ENCODE results near the gene GDF9. TPM values are rescaled to one million over a fixed set of nuclear protein-coding genes. Genes with fewer than 3 reads are reported as not detected.

Gene GDF9
- total RNA-seq, 2 experiments from 2014 or later, result 0.43 to 0.73 TPM

DNA sequence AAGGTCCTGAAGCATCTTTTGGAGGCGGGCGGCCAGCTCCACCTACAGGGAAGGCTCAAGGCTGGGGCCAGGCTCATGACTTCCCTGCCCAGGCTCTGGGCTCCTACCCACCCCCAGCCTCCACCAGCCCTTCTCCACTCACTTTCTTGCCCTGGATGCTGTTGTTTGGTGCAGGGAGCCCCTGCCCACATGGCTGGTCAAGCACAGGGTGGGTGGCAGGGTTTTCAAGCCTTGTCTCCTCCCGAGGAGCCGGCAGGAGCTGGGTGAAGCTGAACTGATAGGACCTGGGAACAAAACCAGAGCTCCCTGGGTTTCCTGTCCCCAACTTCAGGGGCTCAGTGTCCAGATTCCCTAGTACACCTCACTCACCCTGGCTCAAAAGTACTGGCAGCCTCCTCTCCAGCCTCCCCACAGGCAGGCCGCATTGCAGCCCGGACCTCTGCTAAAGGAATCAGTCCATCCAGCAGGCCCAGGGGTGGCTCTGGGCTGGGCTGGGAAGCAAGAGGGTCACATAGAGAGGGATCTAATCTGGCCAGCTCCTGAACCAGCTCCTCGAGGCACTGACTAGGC, 42.7 kb downstream of the GDF9 start:
- Mint-ChIP-seq H3K27ac (no peak overlapping the region), H3K27me3 (peaks cover 38% of the 10 kb centered on the region), H3K4me1 (ENCODE audit: low read depth) (peaks cover 10% of the 10 kb centered on the region), H3K9me3 (no peaks in the 10 kb centered on the region), H3K36me3 (no peaks in the 10 kb centered on the region), H3K4me3 (no peak overlapping the region)
- intact Hi-C loops (cut with micrococcal nuclease), result no loop called here
- POLR2A ChIA-PET, result no interaction called here
- DNase-seq, result no peak
- CTCF ChIA-PET, result interaction anchor here (0.5 to 1.1 kb wide), 5 partner anchors 9 to 478 kb away, joined by 3 to 4 read pairs (median 4); no protein-coding TSS in a partner anchor

DNA sequence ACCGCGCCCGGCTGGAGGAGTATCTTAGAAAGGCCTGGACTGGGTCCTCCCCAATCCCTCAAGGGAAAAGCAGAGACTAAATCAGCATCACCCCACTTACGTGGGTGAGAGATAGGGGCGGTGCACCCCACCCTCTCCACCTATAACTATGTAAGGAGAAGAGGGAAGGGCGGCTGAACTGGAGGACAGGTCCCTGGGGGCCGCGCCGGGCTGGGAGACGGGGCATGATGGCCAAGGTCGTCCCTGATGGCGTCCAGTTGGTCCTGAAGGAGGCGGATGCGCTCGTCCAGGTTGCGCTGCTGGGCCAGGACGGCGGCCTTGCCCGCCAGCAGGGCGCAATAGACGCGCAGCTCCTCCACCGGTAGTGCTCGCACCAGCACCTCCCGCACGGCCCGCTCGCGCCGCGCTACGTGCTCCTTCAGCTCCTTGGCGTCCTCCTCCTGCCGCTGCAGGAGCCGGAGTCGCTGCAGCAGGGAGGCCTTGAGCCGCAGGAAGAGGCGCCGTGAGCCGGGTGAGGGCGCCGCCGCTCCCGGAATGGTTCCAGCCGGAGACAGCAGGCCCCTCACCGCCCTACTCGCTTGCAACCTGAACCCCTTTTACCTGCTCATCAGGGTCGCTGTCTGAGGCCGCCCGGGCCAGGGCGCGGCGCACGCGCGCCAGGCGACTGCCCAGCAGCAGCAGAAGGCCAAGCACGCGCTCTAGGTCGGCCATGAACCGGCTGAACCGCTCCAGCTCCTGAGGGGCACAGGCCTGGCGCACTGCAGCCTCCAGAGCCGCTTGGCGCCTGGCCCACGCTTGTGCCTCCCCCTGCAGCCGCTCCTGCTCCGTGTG, 43.4 kb downstream of the GDF9 start:
- Mint-ChIP-seq H3K9me3 (no peaks in the 10 kb centered on the region), H3K27me3 (peaks cover 38% of the 10 kb centered on the region), H3K27ac (no peak overlapping the region), H3K36me3 (no peaks in the 10 kb centered on the region), H3K4me1 (ENCODE audit: low read depth) (peaks cover 10% of the 10 kb centered on the region), H3K4me3 (no peak overlapping the region)
- DNase-seq, result no peak
- POLR2A ChIA-PET, result no interaction called here
- CTCF ChIA-PET, result interaction anchor here (0.6 to 1.1 kb wide), 2 partner anchors 128 to 296 kb away, joined by 3 read pairs; no protein-coding TSS in a partner anchor
- intact Hi-C loops (cut with micrococcal nuclease), result no loop called here

DNA sequence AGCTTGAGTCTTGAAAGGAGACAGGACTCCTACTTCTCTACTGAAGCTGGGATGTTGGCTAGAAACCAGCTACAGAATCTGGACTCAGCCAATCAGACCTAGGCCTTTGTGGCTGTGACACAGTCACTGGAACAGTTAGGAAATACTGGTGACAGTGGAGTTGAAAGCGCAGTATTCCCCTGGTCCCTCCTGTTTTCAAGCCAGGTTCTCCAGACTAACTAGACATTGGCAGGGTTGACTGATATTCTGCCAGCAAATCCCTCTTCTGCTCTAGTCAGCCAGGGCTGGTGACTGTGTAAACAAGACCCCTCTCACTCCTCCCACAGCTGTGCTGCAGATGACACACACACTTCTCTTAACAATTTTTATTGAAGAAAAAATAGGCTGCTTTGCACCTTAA, 44.5 kb downstream of the GDF9 start:
- Mint-ChIP-seq H3K27ac (no peak overlapping the region), H3K9me3 (no peaks in the 10 kb centered on the region), H3K27me3 (peaks cover 33% of the 10 kb centered on the region), H3K4me1 (ENCODE audit: low read depth) (peaks cover 10% of the 10 kb centered on the region), H3K36me3 (no peaks in the 10 kb centered on the region), H3K4me3 (no peak overlapping the region)
- CTCF ChIA-PET, result interaction anchor here (1.0 to 3.5 kb wide), 9 partner anchors 68 to 441 kb away, joined by 3 to 50 read pairs (median 15); partner anchors contain the start of gene CCNI2
- intact Hi-C loops (cut with micrococcal nuclease), result loop anchor here (2.0 kb wide), 1 partner anchor 75 kb away; the partner anchor contains the start of gene CCNI2
- DNase-seq, result no peak
- POLR2A ChIA-PET, result no interaction called here

DNA sequence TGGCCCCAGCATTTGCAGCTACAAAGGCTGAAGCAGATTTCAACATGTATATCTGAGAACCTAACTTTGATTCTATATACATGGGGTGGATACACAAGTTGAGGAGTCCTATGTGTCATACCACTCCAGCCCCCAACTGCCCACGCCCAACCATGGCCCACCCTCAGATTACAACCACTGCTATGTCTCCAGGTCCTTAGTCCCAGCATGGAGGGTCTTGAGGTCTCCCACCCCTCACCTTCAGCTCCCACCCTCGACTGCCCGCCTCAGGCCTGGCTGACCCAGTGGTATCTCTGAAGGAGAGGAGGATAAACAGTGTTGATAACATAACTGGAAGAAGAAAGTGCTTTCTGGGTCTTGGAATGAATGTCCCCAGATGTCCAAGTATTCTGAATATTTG, 44.9 kb downstream of the GDF9 start:
- intact Hi-C loops (cut with micrococcal nuclease), result loop anchor here (2.0 kb wide), 1 partner anchor 75 kb away; the partner anchor contains the start of gene CCNI2
- Mint-ChIP-seq H3K4me3 (no peak overlapping the region), H3K27ac (no peak overlapping the region), H3K4me1 (ENCODE audit: low read depth) (peaks cover 10% of the 10 kb centered on the region), H3K9me3 (no peaks in the 10 kb centered on the region), H3K36me3 (no peaks in the 10 kb centered on the region), H3K27me3 (peaks cover 29% of the 10 kb centered on the region)
- no peak for DNase-seq
- CTCF ChIA-PET, result interaction anchor here (0.9 to 4.8 kb wide), 19 partner anchors 12 to 440 kb away, joined by 3 to 50 read pairs (median 9); partner anchors contain the start of gene CCNI2
- POLR2A ChIA-PET, result no interaction called here

DNA sequence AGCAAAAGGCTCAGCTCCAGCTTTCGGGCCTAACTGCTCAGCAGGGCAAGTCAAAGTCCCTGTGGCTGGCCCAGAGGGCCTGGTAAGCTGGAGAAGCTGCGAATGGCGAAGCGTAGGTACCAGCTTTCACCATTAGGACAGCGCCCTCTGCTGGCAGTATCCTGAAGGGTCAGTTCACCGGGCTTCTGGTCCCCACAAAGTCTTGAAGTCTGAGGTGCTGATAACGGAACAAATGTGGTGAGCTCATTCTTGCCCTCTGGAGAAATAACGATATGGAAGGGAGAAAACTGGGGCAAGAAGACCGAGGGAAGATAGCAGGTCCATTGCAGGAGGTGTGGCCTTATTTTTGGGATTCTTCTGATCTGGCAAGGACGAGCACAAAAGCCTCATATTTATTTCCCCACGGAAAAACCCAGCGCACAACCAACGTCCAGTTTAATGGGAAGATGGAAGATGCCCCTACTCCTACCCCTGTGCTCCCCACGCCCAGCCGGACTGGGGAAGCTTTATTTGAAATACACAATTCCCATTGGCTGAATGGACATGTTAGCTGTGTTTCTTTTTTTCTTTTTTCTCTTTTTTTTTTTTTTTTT, 46.0 kb downstream of the GDF9 start:
- Mint-ChIP-seq H3K36me3 (no peaks in the 10 kb centered on the region), H3K27me3 (peaks cover 26% of the 10 kb centered on the region), H3K4me3 (no peak overlapping the region), H3K27ac (no peak overlapping the region), H3K4me1 (ENCODE audit: low read depth) (peaks cover 10% of the 10 kb centered on the region), H3K9me3 (no peaks in the 10 kb centered on the region)
- POLR2A ChIA-PET, result interaction anchor here (1.9 kb wide), 1 partner anchor 73 kb away, joined by 6 read pairs; the partner anchor contains the start of gene CCNI2
- CTCF ChIA-PET, result interaction anchor here (0.5 to 4.8 kb wide), 55 partner anchors 9 to 582 kb away, joined by 3 to 50 read pairs (median 5); partner anchors contain the start of genes CCNI2, IL13, IL5 and KIF3A
- intact Hi-C loops (cut with micrococcal nuclease), result loop anchor here (1.0 to 2.0 kb wide), 5 partner anchors 73 to 435 kb away; partner anchors contain the start of gene CCNI2
- peak; percentile 94 for DNase-seq

DNA sequence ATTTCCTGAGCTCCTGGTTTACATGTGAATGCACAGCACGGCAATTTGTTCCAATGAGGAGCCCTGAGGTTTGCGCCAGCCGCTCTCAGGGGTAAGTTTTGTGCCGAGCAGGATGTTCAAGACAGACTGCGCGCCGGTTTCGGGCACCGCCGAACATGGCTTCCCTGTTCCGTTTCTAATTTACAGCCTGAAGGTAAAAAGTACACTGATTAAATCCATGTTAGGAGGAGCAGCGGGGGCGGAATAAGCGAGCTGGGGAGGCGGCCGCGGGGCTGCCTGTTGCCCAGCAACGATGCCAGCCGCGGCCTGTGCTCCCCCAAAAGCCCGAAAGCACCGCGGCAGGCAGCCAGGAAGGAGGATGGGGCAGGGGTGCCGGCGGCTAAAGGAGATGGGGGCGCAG, 46.8 kb downstream of the GDF9 start:
- peaks cover 23% of the 10 kb centered on the region for H3K27me3 Mint-ChIP-seq

DNA sequence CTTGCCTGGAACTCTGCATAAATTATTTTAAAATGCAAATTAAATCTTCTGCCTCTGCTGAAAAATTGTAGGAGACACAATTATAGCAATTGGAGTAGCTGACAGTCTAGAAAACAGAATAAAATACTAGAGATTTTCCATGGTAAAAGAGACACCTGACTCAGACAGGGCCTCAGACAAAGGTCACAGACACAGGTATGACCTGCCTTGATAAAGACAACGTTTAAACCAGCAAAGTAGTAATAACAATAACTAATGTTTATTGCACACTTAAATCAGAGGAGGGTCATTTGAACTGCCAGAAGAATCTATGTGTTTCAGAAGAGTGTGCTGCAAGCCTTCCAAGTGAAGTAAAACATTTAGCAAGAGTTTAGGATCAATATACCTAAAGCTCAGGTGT, 49.3 kb downstream of the GDF9 start:
- CTCF ChIA-PET, result interaction anchor here (0.8 to 4.8 kb wide), 8 partner anchors 7 to 315 kb away, joined by 3 to 44 read pairs (median 6); partner anchors contain the start of gene CCNI2
- Mint-ChIP-seq H3K4me1 (ENCODE audit: low read depth) (peaks cover 22% of the 10 kb centered on the region), H3K27me3 (peaks cover 27% of the 10 kb centered on the region), H3K4me3 (no peak overlapping the region), H3K27ac (no peak overlapping the region), H3K36me3 (peaks cover 2% of the 10 kb centered on the region), H3K9me3 (no peaks in the 10 kb centered on the region)
- no peak for DNase-seq
- POLR2A ChIA-PET, result no interaction called here
- intact Hi-C loops (cut with micrococcal nuclease), result no loop called here

More for the DNA sequence above, 46.8 kb downstream of the GDF9 start:
- Mint-ChIP-seq H3K27ac (no peak overlapping the region), H3K36me3 (peaks cover 2% of the 10 kb centered on the region), H3K4me3 (peak overlapping the region; percentile 20), H3K9me3 (no peaks in the 10 kb centered on the region), H3K4me1 (ENCODE audit: low read depth) (peaks cover 12% of the 10 kb centered on the region)
- ChIA-PET POLR2A (interaction anchor here (1.9 kb wide), 1 partner anchor 73 kb away, joined by 6 read pairs; the partner anchor contains the start of gene CCNI2), CTCF (interaction anchor here (0.5 to 4.8 kb wide), 49 partner anchors 9 to 581 kb away, joined by 3 to 50 read pairs (median 5); partner anchors contain the start of genes CCNI2, IL13, IL5 and KIF3A)
- intact Hi-C loops (cut with micrococcal nuclease), result no loop called here
- no peak for DNase-seq

DNA sequence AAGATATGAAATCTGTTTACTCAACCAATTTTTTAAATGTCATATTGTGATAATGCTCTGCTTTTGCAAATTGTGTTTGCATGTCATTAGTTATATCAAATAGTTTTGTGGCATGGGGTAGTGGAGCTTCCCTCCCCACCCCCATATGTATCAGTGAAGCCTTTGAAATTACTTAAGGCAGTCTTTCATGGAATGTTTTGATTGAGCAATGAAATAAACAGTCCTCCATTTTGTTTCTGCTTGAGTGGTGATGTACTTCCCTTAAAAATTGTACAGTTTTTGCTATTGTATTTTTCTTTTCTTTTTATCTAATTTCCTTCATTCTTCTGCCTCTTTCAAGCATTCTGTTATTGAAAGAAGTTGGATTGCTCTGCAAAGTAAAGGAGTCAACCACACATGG, 49.7 kb downstream of the GDF9 start:
- Mint-ChIP-seq H3K4me3 (no peak overlapping the region), H3K4me1 (ENCODE audit: low read depth) (peaks cover 22% of the 10 kb centered on the region), H3K9me3 (no peaks in the 10 kb centered on the region), H3K27me3 (peaks cover 28% of the 10 kb centered on the region), H3K27ac (no peak overlapping the region), H3K36me3 (peaks cover 2% of the 10 kb centered on the region)
- DNase-seq, result no peak
- CTCF ChIA-PET, result interaction anchor here (1.6 to 4.8 kb wide), 4 partner anchors 7 to 290 kb away, joined by 7 to 44 read pairs (median 14); no protein-coding TSS in a partner anchor
- POLR2A ChIA-PET, result no interaction called here
- intact Hi-C loops (cut with micrococcal nuclease), result no loop called here

DNA sequence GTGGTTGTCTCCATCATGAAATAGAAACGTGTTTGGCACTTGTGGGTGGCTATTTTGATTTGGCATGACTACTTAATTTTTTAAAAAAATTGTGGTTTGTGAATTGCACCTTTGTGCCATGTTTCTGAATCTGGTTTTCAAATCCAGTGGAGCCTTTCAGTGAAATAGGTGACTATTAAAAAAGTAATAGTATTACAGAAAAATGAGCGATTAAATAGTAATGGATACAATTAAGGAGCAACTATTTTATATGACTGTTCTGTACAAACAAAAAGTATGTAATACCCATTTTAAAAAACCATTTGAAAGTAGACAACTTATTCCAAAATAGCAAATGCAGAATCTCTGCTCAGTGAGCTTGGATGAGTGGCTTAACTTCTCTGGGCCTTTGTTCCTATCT, 50.2 kb downstream of the GDF9 start:
- intact Hi-C loops (cut with micrococcal nuclease), result no loop called here
- H3K27me3 Mint-ChIP-seq, result peaks cover 32% of the 10 kb centered on the region
- H3K4me1 Mint-ChIP-seq (ENCODE audit: low read depth), result peaks cover 22% of the 10 kb centered on the region
- no peak overlapping the region for H3K4me3 Mint-ChIP-seq
- no peak for DNase-seq
- ChIA-PET CTCF (interaction anchor here (1.8 to 2.4 kb wide), 2 partner anchors 62 to 289 kb away, joined by 9 to 11 read pairs; no protein-coding TSS in a partner anchor), POLR2A (no interaction called here)
- no peak overlapping the region for H3K27ac Mint-ChIP-seq
- H3K36me3 Mint-ChIP-seq, result peaks cover 2% of the 10 kb centered on the region
- H3K9me3 Mint-ChIP-seq, result no peaks in the 10 kb centered on the region

DNA sequence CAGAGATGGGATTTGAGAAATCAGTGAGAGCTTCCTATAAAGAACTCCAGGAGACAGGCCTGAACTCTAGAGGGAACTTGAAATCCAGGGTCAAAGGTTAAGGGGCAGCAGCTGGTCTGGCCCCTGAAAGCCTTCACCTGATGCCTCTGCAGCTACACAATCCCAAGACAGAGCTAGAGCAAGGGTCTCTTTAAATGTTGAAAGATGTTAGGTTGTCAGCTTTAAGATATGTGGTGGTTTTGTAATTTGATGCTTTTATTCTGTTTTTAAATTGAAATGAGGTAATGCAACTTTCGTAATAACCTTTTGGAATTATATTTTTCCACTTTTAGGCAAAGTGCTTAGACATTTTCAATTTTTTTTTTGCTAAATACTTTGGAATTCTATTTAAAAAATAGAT, 50.8 kb downstream of the GDF9 start:
- Mint-ChIP-seq H3K36me3 (peaks cover 2% of the 10 kb centered on the region), H3K4me1 (ENCODE audit: low read depth) (peaks cover 22% of the 10 kb centered on the region), H3K27me3 (peaks cover 37% of the 10 kb centered on the region), H3K9me3 (no peaks in the 10 kb centered on the region), H3K27ac (no peak overlapping the region), H3K4me3 (peak overlapping the region; percentile 36)
- CTCF ChIA-PET, result interaction anchor here (0.6 to 2.4 kb wide), 5 partner anchors 8 to 289 kb away, joined by 3 to 11 read pairs (median 4); no protein-coding TSS in a partner anchor
- intact Hi-C loops (cut with micrococcal nuclease), result no loop called here
- DNase-seq, result no peak
- POLR2A ChIA-PET, result no interaction called here

DNA sequence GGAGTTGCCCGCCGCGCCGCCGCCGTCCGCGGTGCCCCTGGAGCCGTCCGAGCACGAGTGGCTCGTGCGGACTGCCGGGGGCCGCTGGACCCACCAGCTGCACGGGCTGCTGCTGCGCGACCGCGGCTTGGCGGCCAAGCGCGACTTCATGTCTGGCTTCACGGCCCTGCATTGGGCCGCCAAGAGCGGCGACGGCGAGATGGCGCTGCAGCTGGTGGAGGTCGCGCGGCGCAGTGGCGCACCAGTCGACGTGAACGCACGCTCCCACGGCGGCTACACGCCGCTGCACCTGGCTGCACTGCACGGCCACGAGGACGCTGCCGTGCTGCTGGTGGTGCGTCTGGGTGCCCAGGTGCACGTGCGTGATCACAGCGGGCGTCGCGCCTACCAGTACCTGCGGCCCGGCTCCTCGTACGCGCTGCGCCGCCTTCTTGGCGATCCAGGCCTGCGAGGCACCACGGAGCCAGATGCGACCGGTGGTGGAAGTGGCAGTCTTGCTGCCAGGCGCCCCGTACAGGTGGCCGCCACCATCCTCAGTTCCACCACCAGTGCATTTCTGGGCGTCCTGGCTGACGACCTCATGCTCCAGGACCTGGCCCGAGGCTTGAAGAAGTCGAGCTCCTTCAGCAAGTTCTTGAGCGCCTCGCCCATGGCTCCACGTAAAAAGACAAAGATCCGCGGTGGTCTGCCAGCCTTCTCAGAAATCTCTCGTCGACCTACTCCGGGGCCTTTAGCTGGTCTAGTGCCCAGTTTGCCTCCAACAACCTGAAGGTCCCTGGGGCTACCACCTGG, 51.6 kb downstream of the GDF9 start:
- Mint-ChIP-seq H3K9me3 (no peaks in the 10 kb centered on the region), H3K27me3 (peaks cover 35% of the 10 kb centered on the region), H3K27ac (no peak overlapping the region), H3K36me3 (peaks cover 2% of the 10 kb centered on the region), H3K4me1 (ENCODE audit: low read depth) (peaks cover 16% of the 10 kb centered on the region), H3K4me3 (peak overlapping the region; percentile 36)
- DNase-seq, result no peak
- ChIA-PET POLR2A (no interaction called here), CTCF (interaction anchor here (0.6 to 2.4 kb wide), 7 partner anchors 9 to 380 kb away, joined by 3 to 11 read pairs (median 4); no protein-coding TSS in a partner anchor)
- intact Hi-C loops (cut with micrococcal nuclease), result no loop called here
